ENCODE measurements around the gene SUCLG2. TPM values are rescaled to one million over a fixed set of nuclear protein-coding genes. Genes with fewer than 3 reads are reported as not detected.

Gene SUCLG2
- total RNA-seq, 2 donors from 2014 or later: 25.5 to 36.6 TPM

- no peak for ATAC-seq (ENCODE audit: insufficient number of reproducible peaks, low FRiP score, low read depth)
- Histone ChIP-seq H3K27ac (no peak overlapping the region), H3K9me3 (no peaks in the 10 kb centered on the region), H3K27me3 (replicated peaks; ENCODE audit: insufficient read depth) (no peaks in the 10 kb centered on the region), H3K36me3 (no peaks in the 10 kb centered on the region), H3K4me3 (no peak overlapping the region), H3K4me1 (ENCODE audit: control insufficient read depth in 1 of 2, low read depth in 2 of 2) (peaks cover 14 to 33% of the 10 kb centered on the region in 2 donors)
- DNase-seq (ENCODE audit: low spot score): no peak
- no peak for TF ChIP-seq CTCF (IDR thresholded peaks at IDR 0.05)
These were observed 166.8 kb downstream of the SUCLG2 start for GRCh38 chr3:67487564-67488114.

GRCh38 chr3:67486883-67487282 lies 167.5 kb downstream of the SUCLG2 start:
- H3K4me1 ChIP-seq (ENCODE audit: control insufficient read depth in 1 of 2, low read depth in 2 of 2): peaks cover 14 to 33% of the 10 kb centered on the region in 2 donors
- ATAC-seq (ENCODE audit: insufficient number of reproducible peaks, low FRiP score, low read depth) (no peak), DNase-seq (ENCODE audit: low spot score) (no peak)
- no peaks in the 10 kb centered on the region for H3K9me3 ChIP-seq
- H3K27ac ChIP-seq: no peak overlapping the region
- TF ChIP-seq CTCF (IDR thresholded peaks at IDR 0.05): no peak
- no peak overlapping the region for H3K4me3 ChIP-seq
- H3K27me3 ChIP-seq (replicated peaks; ENCODE audit: insufficient read depth): no peaks in the 10 kb centered on the region
- no peaks in the 10 kb centered on the region for H3K36me3 ChIP-seq

GRCh38 chr3:67484085-67484484 lies 170.3 kb downstream of the SUCLG2 start:
- DNase-seq (ENCODE audit: low spot score) (no peak), ATAC-seq (ENCODE audit: insufficient number of reproducible peaks, low FRiP score, low read depth) (no peak)
- no peaks in the 10 kb centered on the region for H3K9me3 ChIP-seq
- H3K4me1 ChIP-seq (ENCODE audit: control insufficient read depth in 1 of 2, low read depth in 2 of 2): peaks cover 14 to 15% of the 10 kb centered on the region in 2 donors
- no peak overlapping the region for H3K4me3 ChIP-seq
- no peaks in the 10 kb centered on the region for H3K27me3 ChIP-seq (replicated peaks; ENCODE audit: insufficient read depth)
- TF ChIP-seq CTCF (IDR thresholded peaks at IDR 0.05): no peak
- no peaks in the 10 kb centered on the region for H3K36me3 ChIP-seq
- no peak overlapping the region for H3K27ac ChIP-seq

GRCh38 chr3:67481126-67481525 lies 173.3 kb downstream of the SUCLG2 start:
- Histone ChIP-seq H3K27me3 (replicated peaks; ENCODE audit: insufficient read depth) (no peaks in the 10 kb centered on the region), H3K27ac (no peak overlapping the region), H3K4me1 (ENCODE audit: control insufficient read depth in 1 of 2, low read depth in 2 of 2) (peaks cover 0 to 3% of the 10 kb centered on the region in 2 donors), H3K36me3 (no peaks in the 10 kb centered on the region), H3K9me3 (no peaks in the 10 kb centered on the region), H3K4me3 (no peak overlapping the region)
- no peak for TF ChIP-seq CTCF (IDR thresholded peaks at IDR 0.05)
- DNase-seq (ENCODE audit: low spot score): no peak
- ATAC-seq (ENCODE audit: insufficient number of reproducible peaks, low FRiP score, low read depth): no peak

- no peak for ATAC-seq (ENCODE audit: insufficient number of reproducible peaks, low FRiP score, low read depth)
- no peak for TF ChIP-seq CTCF (IDR thresholded peaks at IDR 0.05)
- DNase-seq (ENCODE audit: low spot score): no peak
- Histone ChIP-seq H3K36me3 (no peaks in the 10 kb centered on the region), H3K27ac (no peak overlapping the region), H3K4me1 (ENCODE audit: control insufficient read depth in 1 of 2, low read depth in 2 of 2) (no peaks in the 10 kb centered on the region), H3K4me3 (no peak overlapping the region), H3K9me3 (no peaks in the 10 kb centered on the region), H3K27me3 (replicated peaks; ENCODE audit: insufficient read depth) (no peaks in the 10 kb centered on the region)
These were observed 176.0 kb downstream of the SUCLG2 start for GRCh38 chr3:67478423-67478822.

Data from thoracic aorta (tissue), 2 donors.